NCI-H2171 (cell line): ENCODE measurements around the gene AK1.
"Not testable (repeated sequence)": the region's sequence is repeated elsewhere in the genome, so short reads cannot be mapped to it uniquely, and the experiment has no call there.

Experiments
- DNase-seq: peaks from one replicate; lab custom pipeline; 2025; lab: John Stamatoyannopoulos, UW

The AK1 gene

GRCh38 chr9:127848756-127849504 lies 28.5 kb downstream of the AK1 start:
- DNase-seq = no peak

- DNase-seq = no peak
These were observed 29.4 kb downstream of the AK1 start for GRCh38 chr9:127847833-127848755.

GRCh38 chr9:127847178-127847510 lies 30.3 kb downstream of the AK1 start:
- no peak for DNase-seq

- DNase-seq = no peak
These were observed 30.9 kb downstream of the AK1 start for GRCh38 chr9:127846443-127847177.

- DNase-seq = not testable (repeated sequence)
These were observed 31.9 kb downstream of the AK1 start for GRCh38 chr9:127845619-127846018.

- no peak for DNase-seq
These were observed 32.6 kb downstream of the AK1 start for GRCh38 chr9:127844821-127845359.

- DNase-seq = no peak
These were observed 36.2 kb downstream of the AK1 start for GRCh38 chr9:127841087-127841835.

- DNase-seq = no peak
These were observed 38.9 kb downstream of the AK1 start for GRCh38 chr9:127838375-127839078.

GRCh38 chr9:127837346-127837745 lies 40.1 kb downstream of the AK1 start:
- no peak for DNase-seq

- not testable (repeated sequence) for DNase-seq
These were observed 40.9 kb downstream of the AK1 start for GRCh38 chr9:127836561-127836960.

- DNase-seq = no peak
These were observed 41.4 kb downstream of the AK1 start for GRCh38 chr9:127835991-127836516.

- DNase-seq = no peak
These were observed 43.9 kb downstream of the AK1 start for GRCh38 chr9:127833555-127833954.

GRCh38 chr9:127832248-127832647 lies 45.2 kb downstream of the AK1 start:
- no peak for DNase-seq

- DNase-seq = no peak
These were observed 48.1 kb downstream of the AK1 start for GRCh38 chr9:127829205-127829906.

GRCh38 chr9:127828262-127829031 lies 49.0 kb downstream of the AK1 start:
- DNase-seq = no peak

- DNase-seq = no peak
These were observed 51.1 kb downstream of the AK1 start for GRCh38 chr9:127826253-127826913.

GRCh38 chr9:127825319-127826051 lies 52.0 kb downstream of the AK1 start:
- DNase-seq = no peak

GRCh38 chr9:127822108-127822507 lies 55.4 kb downstream of the AK1 start:
- no peak for DNase-seq
